Esophagus mucosa (tissue), 1 donor: Measurements from ENCODE around the gene TCF3. TPM values are rescaled to one million over a fixed set of nuclear protein-coding genes. Genes with fewer than 3 reads are reported as not detected.

Source experiments
- total RNA-seq: library from RNA; stranded (reverse); gene quantifications from one replicate; pipeline ENCODE4 v1.2.4, GENCODE V29; 2023
- donor health status: DM: yes; HTN: yes; CAD: no.

Gene TCF3
- total RNA-seq, 1 donor from 2014 or later = 39.5 TPM

Other genes starting within 250 kb of the TCF3 start
- gene DAZAP1, start 245.0 kb downstream of the TCF3 start, total RNA-seq = 91.6 TPM
- 1,167 TPM for gene RPS15, start 214.2 kb downstream of the TCF3 start, total RNA-seq
- 0.48 TPM for gene APC2, start 202.5 kb downstream of the TCF3 start, total RNA-seq
- gene C19orf25, start 173.4 kb downstream of the TCF3 start, total RNA-seq = 19.2 TPM
- gene PCSK4, start 162.3 kb downstream of the TCF3 start, total RNA-seq = 1.2 TPM
- 8.5 TPM for gene REEP6, start 161.4 kb downstream of the TCF3 start, total RNA-seq
- 6.7 TPM for gene ADAMTSL5, start 139.6 kb downstream of the TCF3 start, total RNA-seq
- gene PLK5, start 128.5 kb downstream of the TCF3 start, total RNA-seq = not detected
- 17.8 TPM for gene MEX3D, start 84.3 kb downstream of the TCF3 start, total RNA-seq
- 44.2 TPM for gene MBD3, start 59.8 kb downstream of the TCF3 start, total RNA-seq
- gene UQCR11, start 47.2 kb downstream of the TCF3 start, total RNA-seq = 225 TPM
- not detected for gene ONECUT3, start 100.9 kb upstream of the TCF3 start, total RNA-seq
- gene ATP8B3, start 159.7 kb upstream of the TCF3 start, total RNA-seq = 1.8 TPM
- gene REXO1, start 195.9 kb upstream of the TCF3 start, total RNA-seq = 16.9 TPM
- gene KLF16, start 211.0 kb upstream of the TCF3 start, total RNA-seq = 23.4 TPM
- gene ABHD17A, start 232.9 kb upstream of the TCF3 start, total RNA-seq = 50.9 TPM